Activated T-cell treated with anti-CD3 and anti-CD28 coated beads for 48 hours (primary cell): ENCODE measurements around the gene ADAD2.

Experiments used
- DNase-seq: peaks from one replicate; pipeline ENCODE4 v3.0.0-alpha.2; 2020; ENCODE audit warnings: low read depth

The ADAD2 gene

DNA sequence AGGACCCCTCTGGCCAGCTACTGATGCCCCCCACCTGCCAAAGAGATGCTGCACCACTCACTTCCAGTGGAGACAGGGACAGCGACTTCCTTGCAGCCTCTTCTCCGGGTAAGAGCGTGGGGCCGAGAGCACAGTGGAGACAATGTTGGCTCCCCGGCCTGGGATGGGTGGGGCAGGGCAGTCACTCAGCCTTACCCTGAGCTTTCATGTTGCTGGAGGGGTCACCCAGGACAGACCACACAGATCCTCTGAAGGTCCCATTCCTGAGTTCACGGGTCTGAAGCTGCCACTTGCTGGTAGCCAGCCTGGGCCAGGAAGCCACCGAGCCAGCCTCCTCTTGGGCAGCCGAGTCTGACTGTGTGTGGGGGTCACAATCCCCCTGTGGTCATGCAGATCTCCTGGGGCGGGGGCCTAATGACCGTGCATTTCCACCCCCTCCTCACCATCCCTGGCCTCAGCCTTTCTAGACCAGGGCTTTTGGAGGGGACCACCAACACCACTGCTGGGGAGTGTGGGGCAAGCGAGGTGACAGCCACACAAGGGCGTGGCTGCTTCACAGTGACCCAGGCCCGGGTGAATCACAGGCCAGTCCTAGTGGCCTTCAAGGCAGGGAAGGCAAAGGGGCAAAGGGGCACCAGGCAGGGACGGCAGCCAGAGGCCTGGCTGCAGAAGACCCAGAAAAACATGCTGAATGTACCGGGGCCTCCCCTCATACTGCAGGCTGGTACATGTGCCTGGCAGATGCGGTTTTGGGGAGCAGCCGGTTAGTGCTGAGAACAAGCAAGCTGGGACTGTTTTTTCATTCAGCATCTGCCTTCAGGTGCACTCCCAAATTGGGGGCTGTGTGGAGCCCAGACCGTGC lies 14.5 kb upstream of the ADAD2 start:
- no peak for DNase-seq

GRCh38 chr16:84177741-84178073 lies 13.2 kb upstream of the ADAD2 start:
- DNase-seq, result no peak

DNA sequence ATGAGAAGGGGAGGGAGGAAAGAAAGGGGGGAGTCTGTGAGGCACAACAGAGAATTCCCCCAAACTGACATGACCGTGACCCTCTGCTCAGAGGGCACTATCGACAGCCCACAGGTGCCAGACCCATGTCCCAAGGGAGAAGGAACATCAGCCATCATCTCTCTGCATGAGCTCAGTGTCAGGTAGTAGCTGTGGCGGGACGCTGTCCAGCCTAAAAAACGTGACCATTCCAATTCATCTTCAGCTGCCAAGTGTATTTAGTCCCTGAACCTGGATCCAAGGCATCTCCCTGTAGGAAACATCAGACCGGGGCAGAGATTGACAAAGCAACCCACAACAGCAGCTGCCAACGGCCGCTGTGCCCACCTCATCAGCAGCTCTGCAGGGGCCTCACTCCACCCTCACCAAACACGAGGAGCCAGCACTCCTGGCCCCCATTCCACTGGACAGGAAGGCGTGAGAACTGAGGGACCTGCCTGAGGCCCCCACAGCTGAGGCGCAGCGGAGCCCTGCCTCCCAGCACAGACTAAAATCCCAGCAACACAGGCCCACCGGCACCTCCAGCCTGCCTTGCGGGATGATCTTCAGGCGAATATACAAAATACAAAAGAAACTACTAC lies 12.7 kb upstream of the ADAD2 start:
- no peak for DNase-seq

DNA sequence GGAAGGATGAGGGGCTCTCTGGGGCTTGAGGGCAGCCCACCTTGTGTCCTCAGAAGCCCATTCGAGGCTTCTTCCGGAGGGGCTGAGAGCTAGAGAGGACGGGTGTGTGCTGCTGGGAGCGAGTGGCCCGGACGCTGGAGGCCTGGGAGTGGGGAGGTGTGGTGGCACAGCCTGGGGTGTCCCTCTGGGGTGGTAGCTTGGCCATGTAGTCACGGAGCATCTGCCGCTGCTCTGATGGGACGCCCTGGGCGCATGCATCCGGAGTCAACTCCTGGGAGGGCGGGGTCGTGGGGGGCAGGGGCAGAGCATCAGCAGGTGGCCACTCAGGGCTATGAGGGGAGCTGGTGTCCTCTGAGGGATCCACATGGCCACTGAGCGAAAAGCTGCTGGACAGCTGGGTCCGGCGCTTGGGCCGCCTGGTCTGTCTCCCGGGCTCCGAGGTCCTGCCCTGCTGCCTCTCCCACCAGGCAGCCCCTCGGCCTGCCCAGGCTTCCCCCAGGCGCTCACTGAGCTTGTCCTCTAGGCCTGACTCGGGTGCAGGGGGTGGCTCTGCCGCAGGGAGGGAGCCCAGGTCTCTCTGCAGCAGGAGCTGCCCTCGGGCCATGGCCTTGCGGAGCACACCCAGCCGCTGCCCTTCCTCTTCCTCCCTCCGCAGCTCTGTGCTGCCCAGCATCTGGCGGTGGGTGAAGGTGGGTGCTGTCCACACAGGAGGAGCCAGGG lies 11.9 kb upstream of the ADAD2 start:
- no peak for DNase-seq

- DNase-seq, result no peak
These were observed 11.2 kb upstream of the ADAD2 start for GRCh38 chr16:84179612-84180320.

GRCh38 chr16:84180519-84181140 lies 10.3 kb upstream of the ADAD2 start:
- no peak for DNase-seq

DNA sequence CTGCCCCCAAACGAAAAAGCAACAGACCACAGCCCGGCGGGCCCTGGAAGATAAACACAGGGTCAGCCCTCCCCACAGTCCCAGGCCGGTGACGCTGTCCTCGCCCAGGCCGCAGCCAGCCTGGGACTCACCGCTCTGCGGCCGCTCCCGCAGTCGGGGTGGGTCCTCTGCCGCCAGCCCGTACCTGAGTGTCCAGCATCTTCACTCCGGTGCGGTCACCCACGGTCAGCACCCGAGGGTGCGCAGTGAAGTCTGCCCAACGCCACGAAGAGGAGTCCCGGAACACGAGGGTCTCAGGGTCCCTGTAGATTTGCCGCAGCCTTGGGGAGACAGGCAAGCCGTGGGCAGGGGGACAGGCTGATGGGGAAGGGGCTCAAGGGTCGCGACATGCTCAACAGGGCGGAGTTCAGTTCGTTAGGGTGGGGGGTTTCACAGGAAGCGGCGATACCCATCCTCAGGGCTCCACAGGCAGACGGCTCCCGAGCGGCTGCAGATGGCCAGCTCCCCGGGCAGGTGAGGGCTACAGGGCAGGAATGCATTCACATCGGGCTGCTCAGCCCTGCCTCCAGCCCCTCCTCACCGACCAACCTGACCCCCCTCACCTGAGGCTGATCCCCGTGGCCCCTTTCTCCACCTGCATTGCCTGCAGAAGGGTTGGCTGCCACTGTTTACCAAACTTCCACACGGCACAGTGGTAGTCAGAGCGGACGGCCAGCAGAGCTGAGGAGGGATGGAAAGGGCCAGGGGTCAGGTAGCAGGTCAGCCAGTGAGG lies 9.6 kb upstream of the ADAD2 start:
- DNase-seq, result no peak

DNA sequence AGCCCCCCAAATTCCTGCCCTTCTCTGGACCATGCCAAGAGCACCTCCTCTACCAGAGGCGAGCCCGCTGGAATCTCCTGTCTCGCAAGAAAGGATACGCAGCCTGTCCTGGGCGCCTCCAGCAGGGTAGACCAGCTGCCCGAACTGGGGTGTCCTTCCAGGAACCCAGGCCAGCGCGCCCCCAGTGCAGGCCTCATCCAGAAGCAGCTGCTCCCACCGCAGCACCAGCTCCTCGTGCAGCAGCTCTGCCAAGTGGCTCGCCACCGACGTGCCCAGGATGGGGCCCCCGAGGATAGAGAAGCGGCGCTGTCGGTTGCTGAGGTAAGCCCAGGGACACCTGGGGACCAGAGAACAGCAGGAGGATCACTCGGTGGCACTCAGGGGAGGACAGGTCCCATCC lies 8.9 kb upstream of the ADAD2 start:
- DNase-seq, result no peak

DNA sequence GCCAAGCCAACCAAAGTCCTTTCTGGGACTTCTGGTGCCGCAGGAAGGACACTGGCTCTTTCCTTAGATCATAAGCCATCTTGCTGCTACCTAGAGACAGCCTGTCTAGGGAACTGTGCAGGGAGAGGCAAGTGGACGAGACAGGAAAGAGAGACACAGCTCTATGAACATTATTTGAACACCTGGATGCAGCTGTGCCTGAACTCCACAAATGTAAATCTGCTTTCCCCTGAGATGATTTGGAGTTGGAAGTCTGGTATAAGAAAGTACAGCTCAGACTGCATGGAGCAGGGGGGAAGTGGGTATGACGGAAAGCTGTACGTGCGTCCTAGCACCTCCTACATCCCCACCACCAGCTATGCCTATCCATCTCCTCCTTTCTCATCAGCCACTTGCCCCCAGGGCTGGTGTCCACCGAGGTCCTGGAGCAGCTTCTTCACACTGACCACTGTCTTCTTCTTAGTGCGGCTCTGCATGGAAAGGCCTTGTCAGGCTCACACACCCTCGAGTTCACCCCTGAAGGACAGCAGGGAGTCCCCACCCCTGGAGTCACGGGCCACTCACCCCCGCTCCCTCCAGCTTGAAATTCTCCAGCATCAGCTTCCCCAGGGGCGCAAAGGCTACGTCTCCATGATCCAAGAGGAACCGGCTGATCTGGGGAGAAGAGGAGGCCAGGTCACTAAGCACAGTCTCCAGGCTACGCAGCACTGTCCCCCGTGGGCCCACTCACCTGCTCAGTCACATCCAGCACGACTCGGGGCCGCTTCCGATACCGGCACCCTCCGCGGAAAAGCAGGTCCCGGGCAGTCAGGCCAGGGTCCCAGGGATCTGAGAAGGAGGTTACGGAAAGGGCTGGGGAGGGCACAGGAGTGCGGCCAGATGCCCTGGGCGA lies 8.0 kb upstream of the ADAD2 start:
- no peak for DNase-seq

DNA sequence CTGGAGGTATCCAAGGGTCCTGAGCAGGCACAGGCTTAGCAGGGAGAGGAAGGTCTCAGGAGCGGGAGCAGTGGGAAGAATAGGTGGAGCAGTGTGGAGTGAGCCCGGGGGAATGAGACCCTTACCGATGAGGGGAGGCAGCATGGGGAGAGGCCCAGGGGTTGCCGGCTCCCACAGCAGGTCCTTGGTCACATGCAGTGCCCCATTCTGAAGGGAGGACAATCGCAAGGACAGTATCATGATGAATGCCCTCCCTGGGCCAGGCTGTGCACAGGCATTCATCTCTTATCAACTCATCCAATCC lies 7.4 kb upstream of the ADAD2 start:
- DNase-seq, result no peak

DNA sequence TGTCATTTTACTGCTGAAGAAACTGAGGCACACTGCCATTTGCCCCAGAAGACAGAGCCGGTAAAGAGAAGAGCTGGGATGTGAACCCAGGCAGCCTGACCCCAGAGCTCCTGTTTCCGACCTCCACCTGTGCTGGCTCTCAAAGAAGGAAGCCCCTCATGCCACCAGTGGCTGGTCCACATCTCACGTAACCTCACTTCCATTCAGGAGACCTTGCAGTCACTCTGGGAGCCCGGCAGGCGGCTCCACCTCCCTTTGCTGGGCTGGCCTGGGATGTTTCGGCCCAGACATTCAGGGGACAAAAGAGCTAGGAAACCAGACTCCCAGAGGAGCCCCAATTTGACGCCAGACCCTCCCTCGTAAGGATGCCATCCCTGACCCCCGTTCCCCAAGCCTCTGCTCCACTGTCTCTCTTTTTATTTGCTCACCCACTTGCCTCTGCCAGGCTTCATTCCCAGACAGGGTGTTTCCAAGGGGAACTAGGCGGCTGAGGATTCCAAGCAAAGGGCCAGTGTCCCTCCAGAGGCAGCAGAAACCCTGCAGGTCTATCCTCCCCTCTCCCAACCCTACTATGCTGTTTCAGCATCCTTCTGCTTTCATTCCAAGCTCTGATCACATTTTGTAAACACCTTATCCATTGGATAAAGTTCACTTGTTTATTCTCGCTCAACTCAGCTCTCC lies 6.9 kb upstream of the ADAD2 start:
- no peak for DNase-seq

- DNase-seq, result no peak
These were observed 6.2 kb upstream of the ADAD2 start for GRCh38 chr16:84184775-84185174.

DNA sequence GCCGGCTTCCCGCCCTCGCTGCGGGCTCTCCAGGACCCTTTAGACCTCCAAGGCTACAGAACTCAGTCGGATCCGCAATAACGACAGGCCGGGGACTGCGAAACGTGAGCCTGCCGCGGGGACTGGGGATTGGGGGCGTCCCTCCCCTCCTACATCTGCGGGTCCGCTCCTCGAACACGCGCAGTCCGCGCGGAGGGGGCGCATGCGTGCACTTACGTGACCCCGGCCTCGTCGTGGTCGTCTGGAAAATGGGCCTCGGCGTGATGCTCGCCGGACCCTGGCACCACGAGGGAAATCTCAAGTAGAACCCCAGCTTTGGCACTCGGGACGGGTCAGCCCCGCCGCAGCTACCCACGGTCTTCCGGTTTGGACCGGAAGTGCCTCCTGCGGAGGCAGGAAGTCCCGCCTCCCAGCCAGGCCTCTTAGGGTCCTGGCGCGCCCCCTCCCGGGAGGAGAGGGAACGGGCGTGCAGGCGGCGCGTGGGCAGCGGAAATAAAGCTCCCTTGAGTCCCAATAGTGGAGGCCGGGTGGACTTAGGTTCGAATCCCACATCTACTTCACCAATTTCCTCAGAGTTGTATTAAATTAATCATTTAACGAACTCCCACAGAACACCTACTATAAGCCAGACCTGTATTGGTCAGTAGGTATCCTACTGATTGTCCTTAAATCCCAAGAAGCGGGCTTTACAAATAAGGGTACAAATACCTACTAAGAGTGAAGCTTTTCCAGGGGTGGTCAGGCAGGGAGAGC lies 4.1 kb upstream of the ADAD2 start, which contains the start of gene TAF1C:
TSS of gene TAF1C (minus strand) at position 373 of the 753 bp plus-strand sequence. CDS start 2,069 bp downstream, outside the sequence.
- peak; percentile 92 for DNase-seq

DNA sequence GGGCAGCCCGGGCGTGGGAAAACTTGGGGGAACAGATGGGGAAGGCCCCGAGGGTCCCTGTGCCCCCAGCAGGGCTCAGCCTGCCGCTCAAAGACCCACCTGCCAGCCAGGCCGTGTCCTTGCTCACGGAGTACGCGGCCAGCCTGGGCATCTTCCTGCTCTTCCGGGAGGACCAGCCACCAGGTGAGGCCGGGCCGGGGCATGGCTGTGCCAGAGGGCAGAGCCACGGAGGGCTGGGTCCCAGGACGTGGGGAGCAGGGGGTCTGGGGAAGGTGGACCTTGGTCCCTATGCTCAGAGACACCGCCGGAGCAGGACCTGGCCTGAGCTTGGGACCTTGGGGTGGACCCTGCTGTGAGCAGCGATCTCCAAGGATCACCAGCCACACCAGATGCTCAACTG lies 509 bp downstream of the ADAD2 start:
- DNase-seq, result no peak

GRCh38 chr16:84193480-84193879 lies 2.5 kb downstream of the ADAD2 start:
- DNase-seq, result no peak

DNA sequence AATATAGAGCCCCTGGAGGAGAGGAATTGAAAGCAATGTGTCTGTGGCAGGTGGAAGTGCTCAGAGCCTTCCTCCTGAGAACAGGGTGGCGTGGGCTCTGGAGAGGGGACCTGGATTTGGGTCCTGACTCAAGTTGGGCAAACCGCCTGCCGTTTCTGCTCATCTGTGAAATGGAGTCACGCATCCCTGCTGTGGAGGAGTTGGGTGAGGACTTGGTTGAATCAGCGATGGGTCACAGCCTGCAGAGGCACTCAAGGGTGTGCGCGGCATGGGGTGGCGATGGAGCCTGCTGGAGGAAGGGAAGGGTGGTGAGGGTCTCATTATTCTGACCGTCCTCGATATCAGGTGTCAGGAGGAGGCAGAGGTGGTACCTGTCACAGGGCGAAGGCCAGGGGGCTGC lies 3.1 kb downstream of the ADAD2 start:
- no peak for DNase-seq

- no peak for DNase-seq
These were observed 3.7 kb downstream of the ADAD2 start for GRCh38 chr16:84194470-84195200.
